Panc1 (cell line): Measurements from ENCODE around the gene ORMDL1. TPM values are rescaled to one million over a fixed set of nuclear protein-coding genes. Genes with fewer than 3 reads are reported as not detected.

Source experiments
- ATAC-seq: fragments of 200-7000 bp; cut with Tn5 transposase; 2 replicates; pipeline ENCODE4 v1.9.1; 2020; ENCODE audit warnings: mild to moderate bottlenecking, moderate library complexity
- BruUV-seq: library from RNA; stranded (reverse); fragments of 400-500 nt; replicated peaks from 2 replicates; lab custom pipeline; 2021; lab: Mats Ljungman, UMichigan
- CTCF ChIA-PET: fragments of 300-600 bp; sonication (Branson Sonifier 250); formaldehyde crosslinking; loops from one replicate; lab custom pipeline; 2022; ENCODE audit warnings: antibody characterized with exemption; lab: Charles Lee
- POLR2A ChIA-PET: fragments of 300-600 bp; sonication (Branson Sonifier 250); formaldehyde crosslinking; loops from one replicate; lab custom pipeline; 2022; ENCODE audit warnings: antibody characterized with exemption; lab: Charles Lee
- DNase-seq: peaks from one replicate; pipeline ENCODE4 v3.0.0-alpha.2; 2010; ENCODE audit warnings: low read depth, low spot score
- H3K27ac ChIP-seq: 2 replicates; pipeline ENCODE4 v1.5.1; 2011; ENCODE audit warnings: mild to moderate bottlenecking, low read length, inconsistent platforms
- H3K27me3 ChIP-seq: fragments of 200-500 bp; sonication (Bioruptor generic); 2 replicates; pipeline ENCODE4 v1.6.0; 2014; ENCODE audit warnings: low read length, inconsistent platforms; ENCODE audit not compliant: control insufficient read depth, insufficient read depth
- H3K36me3 ChIP-seq: fragments of 200-500 bp; sonication (Bioruptor generic); 2 replicates; pipeline ENCODE4 v1.5.1; 2014; ENCODE audit warnings: inconsistent platforms, mild to moderate bottlenecking, low read length, moderate library complexity; ENCODE audit not compliant: control insufficient read depth, insufficient read depth
- H3K4me1 ChIP-seq: 2 replicates; pipeline ENCODE4 v1.5.1; 2011; ENCODE audit warnings: inconsistent platforms, mild to moderate bottlenecking, low read length, moderate library complexity; ENCODE audit not compliant: control insufficient read depth, insufficient read depth
- H3K4me3 ChIP-seq, 2 experiments: 2 replicates each; pipeline ENCODE4 v1.5.1; 2011 to 2012; ENCODE audit warnings: low read depth in 2 of 2, low read length in 2 of 2, mild to moderate bottlenecking in 2 of 2, inconsistent platforms in 1 of 2, moderate library complexity in 1 of 2
- H3K9me3 ChIP-seq: fragments of 200-500 bp; sonication (Bioruptor generic); 2 replicates; pipeline ENCODE4 v1.5.1; 2014; ENCODE audit warnings: low read depth, mild to moderate bottlenecking, inconsistent platforms, low read length, moderate library complexity; ENCODE audit not compliant: control insufficient read depth, insufficient read depth
- CTCF ChIP-seq: fragments of 450-650 bp; IDR thresholded peaks from 2 replicates; pipeline ENCODE4 v1.5.1; 2017; ENCODE audit warnings: mild to moderate bottlenecking
- POLR2AphosphoS5 ChIP-seq: IDR thresholded peaks from 2 replicates; pipeline ENCODE4 v1.6.1; 2012; ENCODE audit warnings: mild to moderate bottlenecking, low read depth, low read length, moderate library complexity
- REST ChIP-seq, 2 experiments: IDR thresholded peaks; 2 replicates each; pipeline ENCODE4 v1.6.1; 2011 to 2012; ENCODE audit warnings: low read depth in 2 of 2, control low read depth in 1 of 2, low read length in 1 of 2, mild to moderate bottlenecking in 1 of 2, moderate library complexity in 1 of 2; ENCODE audit not compliant: insufficient read depth in 1 of 2
- SIN3A ChIP-seq: IDR thresholded peaks from 2 replicates; pipeline ENCODE4 v1.6.1; 2012; ENCODE audit warnings: low read depth, mild to moderate bottlenecking, low read length, moderate library complexity, borderline replicate concordance; ENCODE audit not compliant: insufficient read depth
- TCF7L2 ChIP-seq: IDR thresholded peaks from 2 replicates; pipeline ENCODE4 v1.6.1; 2011; ENCODE audit warnings: mild to moderate bottlenecking, low read depth, low read length, inconsistent platforms
- in situ Hi-C: cut with HindIII; loops from 2 replicates; pipeline ENCODE4 v1.10.0; 2016; ENCODE audit warnings: low sequenced_read_pairs, low pct_unique_long_range_greater_than_20kb
- intact Hi-C: fragments of 100-400 bp; cut with micrococcal nuclease; formaldehyde crosslinking; loops from one replicate; pipeline ENCODE4 v1.10.0; 2022; ENCODE audit not compliant: unreplicated experiment
- total RNA-seq: library from RNA; stranded (reverse); gene quantifications from one replicate; pipeline ENCODE4 v1.2.1, GENCODE V29; 2021; ENCODE audit not compliant: unreplicated experiment

ORMDL1 gene
- total RNA-seq, 1 experiment from 2014 or later, result 42.4 TPM

- TF ChIP-seq CTCF (no peak), TCF7L2 (no peak), POLR2AphosphoS5 (no peak), REST (IDR thresholded peaks at IDR 0.05; ENCODE audit: insufficient read depth in 1 of 2, low read depth in 2 of 2, low read length in 1 of 2) (no peak), SIN3A (no peak)
- Histone ChIP-seq H3K9me3 (no peaks in the 10 kb centered on the region), H3K4me1 (peaks cover 7% of the 10 kb centered on the region; the same call in 1 of the 2 replicates), H3K36me3 (peaks cover 24% of the 10 kb centered on the region), H3K27me3 (no peaks in the 10 kb centered on the region), H3K4me3 (no peak overlapping the region), H3K27ac (no peak overlapping the region)
- in situ Hi-C loops, result no loop called here
- intact Hi-C loops, result no loop called here
- ATAC-seq (no peak), DNase-seq (no peak)
- CTCF ChIA-PET, result no interaction called here
- POLR2A ChIA-PET, result no interaction called here
- BruUV-seq, result no TSS peak
Measured at GRCh38 chr2:189794310-189794709, 10.2 kb upstream of the ORMDL1 start.

- no peaks in the 10 kb centered on the region for H3K27me3 ChIP-seq
- ATAC-seq, result no peak
- intact Hi-C loops, result no loop called here
- in situ Hi-C loops, result no loop called here
- BruUV-seq, result no TSS peak
- CTCF ChIA-PET, result interaction anchor here (0.7 kb wide), 1 partner anchor 29 kb away, joined by 5 read pairs; the partner anchor contains the start of gene OSGEPL1
- no peaks in the 10 kb centered on the region for H3K9me3 ChIP-seq
- POLR2A ChIA-PET, result no interaction called here
- DNase-seq, result no peak
- no peak overlapping the region for H3K27ac ChIP-seq
- H3K4me3 ChIP-seq, result no peak overlapping the region
- peaks cover 3% of the 10 kb centered on the region; the same call in 1 of the 2 replicates for H3K4me1 ChIP-seq
- no peak for TF ChIP-seq SIN3A
- TF ChIP-seq CTCF, result no peak
- TF ChIP-seq POLR2AphosphoS5, result no peak
- TF ChIP-seq REST (IDR thresholded peaks at IDR 0.05; ENCODE audit: insufficient read depth in 1 of 2, low read depth in 2 of 2, low read length in 1 of 2), result no peak
- TF ChIP-seq TCF7L2, result no peak
- H3K36me3 ChIP-seq, result peaks cover 24% of the 10 kb centered on the region
Measured at GRCh38 chr2:189791338-189792042, 7.4 kb upstream of the ORMDL1 start.
